Measurements from ENCODE around the gene LMNB1. TPM values are rescaled to one million over a fixed set of nuclear protein-coding genes. Genes with fewer than 3 reads are reported as not detected.

LMNB1 gene
- total RNA-seq, 1 experiment from 2014 or later: 150 TPM

DNA sequence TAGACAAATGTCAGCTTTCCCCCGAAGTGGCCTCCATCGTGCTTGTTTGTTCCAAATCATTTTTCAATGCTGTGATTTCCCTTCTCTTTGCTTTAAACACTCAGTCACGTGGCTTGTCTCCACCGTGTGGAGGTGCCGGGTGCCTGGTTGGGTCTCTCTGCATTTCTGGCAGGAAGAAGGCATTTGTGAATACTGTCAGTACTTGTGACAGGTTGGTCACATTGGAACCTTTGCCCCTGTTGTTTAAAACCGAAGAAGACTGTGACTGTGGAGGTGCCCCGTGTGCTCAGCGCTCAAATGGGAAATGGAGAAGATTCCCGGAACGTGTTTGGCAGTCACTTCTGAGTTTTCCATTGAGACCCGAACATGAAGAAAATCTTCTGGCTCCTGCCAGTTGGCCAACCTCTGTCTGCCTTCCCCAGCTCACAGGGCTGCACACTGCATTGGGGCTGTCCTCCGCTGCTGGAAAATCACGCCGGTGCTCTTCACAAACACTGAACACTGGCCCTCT lies 74.6 kb downstream of the LMNB1 start:
- ChIA-PET POLR2A (no interaction called here), CTCF (no interaction called here), RAD21 (ENCODE audit: low non-redundant PET in 1 of 2, low total read pairs in 2 of 2, uncharacterized antibody in 2 of 2, unreplicated experiment in 2 of 2) (no interaction called here)
- no peak for DNase-seq (ENCODE audit: low read depth, low spot score)
- Histone ChIP-seq H2AFZ (ENCODE audit: low read depth, low read length, poor library complexity, severe bottlenecking) (no peak overlapping the region), H3K36me3 (ENCODE audit: control insufficient read depth in 1 of 2, insufficient read depth in 2 of 2, low read length in 2 of 2) (no peaks in the 10 kb centered on the region), H4K20me1 (ENCODE audit: insufficient read depth) (no peaks in the 10 kb centered on the region), H3K9ac (ENCODE audit: low read length) (no peak overlapping the region), H3K4me3 (replicated peaks in 1 of 2; ENCODE audit: low read depth in 1 of 2, low read length in 2 of 2) (no peak overlapping the region), H3K4me2 (ENCODE audit: low read length) (no peak overlapping the region), H3K79me2 (ENCODE audit: insufficient read depth, low read length) (no peaks in the 10 kb centered on the region), H3K27me3 (ENCODE audit: insufficient read depth, low read length) (no peaks in the 10 kb centered on the region), H3K9me2 (ENCODE audit: insufficient read depth) (no peaks in the 10 kb centered on the region), H3K9me3 (ENCODE audit: control insufficient read depth in 1 of 2, insufficient read depth in 1 of 2, low read depth in 1 of 2, low read length in 2 of 2) (no peaks in the 10 kb centered on the region), H3K4me1 (ENCODE audit: control insufficient read depth in 1 of 2, insufficient read depth in 2 of 2, low read length in 2 of 2) (no peaks in the 10 kb centered on the region), H3K27ac (ENCODE audit: low read depth, low read length) (no peak overlapping the region)
- intact Hi-C loops (cut with micrococcal nuclease): no loop called here
- no peak for TF ChIP-seq EGR1 (IDR thresholded peaks at IDR 0.05; ENCODE audit: low read depth)
- no peak for TF ChIP-seq SIN3A (IDR thresholded peaks at IDR 0.05; ENCODE audit: low read depth)
- TF ChIP-seq YY1 (IDR thresholded peaks at IDR 0.05; ENCODE audit: extremely low read depth, insufficient replicate concordance, low read depth, low read length): no peak
- TF ChIP-seq POLR2A (IDR thresholded peaks at IDR 0.05; ENCODE audit: borderline replicate concordance, extremely low read depth, insufficient read depth, insufficient read length): no peak
- TF ChIP-seq EZH2phosphoT487 (IDR thresholded peaks at IDR 0.05; ENCODE audit: borderline replicate concordance): no peak
- no peak for TF ChIP-seq ZNF274 (IDR thresholded peaks at IDR 0.05; ENCODE audit: low read depth, low read length)
- TF ChIP-seq RAD21 (IDR thresholded peaks at IDR 0.05; ENCODE audit: low read depth): no peak
- ATAC-seq: no peak
- BruUV-seq (replicated peaks): no TSS peak

DNA sequence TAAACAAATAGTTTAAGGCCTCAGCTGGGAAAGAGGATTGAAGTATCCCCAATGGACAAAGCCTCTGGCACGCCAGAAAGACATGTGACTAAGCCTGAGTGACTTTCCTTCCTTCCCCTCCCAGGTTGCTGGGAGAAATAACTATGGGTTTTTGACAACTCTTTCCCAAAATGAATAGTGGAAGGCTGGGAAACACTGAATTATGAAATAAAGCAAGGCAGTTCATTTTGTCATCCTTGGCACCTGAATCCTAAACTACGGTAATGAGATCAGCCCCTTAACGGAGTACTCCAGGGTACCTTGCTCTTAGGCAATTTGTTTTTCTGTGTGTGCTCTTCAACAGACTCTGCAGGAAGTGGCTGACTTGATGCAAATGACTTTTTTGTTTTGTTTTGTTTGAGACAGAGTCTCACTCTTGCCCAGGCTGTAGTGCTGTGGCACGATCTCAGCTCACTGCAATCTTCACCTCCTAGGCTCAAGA lies 75.2 kb downstream of the LMNB1 start:
- Histone ChIP-seq H3K4me3 (replicated peaks in 1 of 2; ENCODE audit: low read depth in 1 of 2, low read length in 2 of 2) (no peak overlapping the region), H3K36me3 (ENCODE audit: control insufficient read depth in 1 of 2, insufficient read depth in 2 of 2, low read length in 2 of 2) (no peaks in the 10 kb centered on the region), H3K9me3 (ENCODE audit: control insufficient read depth in 1 of 2, insufficient read depth in 1 of 2, low read depth in 1 of 2, low read length in 2 of 2) (no peaks in the 10 kb centered on the region), H3K27ac (ENCODE audit: low read depth, low read length) (no peak overlapping the region), H3K27me3 (ENCODE audit: insufficient read depth, low read length) (no peaks in the 10 kb centered on the region), H3K79me2 (ENCODE audit: insufficient read depth, low read length) (no peaks in the 10 kb centered on the region), H3K4me1 (ENCODE audit: control insufficient read depth in 1 of 2, insufficient read depth in 2 of 2, low read length in 2 of 2) (no peaks in the 10 kb centered on the region), H3K4me2 (ENCODE audit: low read length) (no peak overlapping the region), H3K9ac (ENCODE audit: low read length) (no peak overlapping the region), H3K9me2 (ENCODE audit: insufficient read depth) (no peaks in the 10 kb centered on the region), H4K20me1 (ENCODE audit: insufficient read depth) (no peaks in the 10 kb centered on the region), H2AFZ (ENCODE audit: low read depth, low read length, poor library complexity, severe bottlenecking) (no peak overlapping the region)
- DNase-seq (ENCODE audit: low read depth, low spot score) (no peak), ATAC-seq (no peak)
- RAD21 ChIA-PET (ENCODE audit: low non-redundant PET in 1 of 2, low total read pairs in 2 of 2, uncharacterized antibody in 2 of 2, unreplicated experiment in 2 of 2): no interaction called here
- BruUV-seq (replicated peaks): no TSS peak
- POLR2A ChIA-PET: no interaction called here
- TF ChIP-seq RAD21 (IDR thresholded peaks at IDR 0.05; ENCODE audit: low read depth) (no peak), ZFX (IDR thresholded peaks at IDR 0.05) (no peak), SRF (IDR thresholded peaks at IDR 0.05; ENCODE audit: low read depth) (no peak), EZH2phosphoT487 (IDR thresholded peaks at IDR 0.05; ENCODE audit: borderline replicate concordance) (no peak), JUND (IDR thresholded peaks at IDR 0.05) (no peak), YY1 (IDR thresholded peaks at IDR 0.05; ENCODE audit: extremely low read depth, insufficient replicate concordance, low read depth, low read length) (no peak), FOSL1 (IDR thresholded peaks at IDR 0.05; ENCODE audit: low read depth) (no peak)
- TF ChIP-seq, protein P1, sequence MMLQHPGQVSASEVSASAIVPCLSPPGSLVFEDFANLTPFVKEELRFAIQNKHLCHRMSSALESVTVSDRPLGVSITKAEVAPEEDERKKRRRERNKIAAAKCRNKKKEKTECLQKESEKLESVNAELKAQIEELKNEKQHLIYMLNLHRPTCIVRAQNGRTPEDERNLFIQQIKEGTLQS (IDR thresholded peaks at IDR 0.05): no peak
- TF ChIP-seq, protein P2, sequence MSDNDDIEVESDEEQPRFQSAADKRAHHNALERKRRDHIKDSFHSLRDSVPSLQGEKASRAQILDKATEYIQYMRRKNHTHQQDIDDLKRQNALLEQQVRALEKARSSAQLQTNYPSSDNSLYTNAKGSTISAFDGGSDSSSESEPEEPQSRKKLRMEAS (IDR thresholded peaks at IDR 0.05): no peak
- intact Hi-C loops (cut with micrococcal nuclease): no loop called here
- CTCF ChIA-PET: no interaction called here
